Measurements from ENCODE around the gene ESYT1.

The ESYT1 gene

DNA sequence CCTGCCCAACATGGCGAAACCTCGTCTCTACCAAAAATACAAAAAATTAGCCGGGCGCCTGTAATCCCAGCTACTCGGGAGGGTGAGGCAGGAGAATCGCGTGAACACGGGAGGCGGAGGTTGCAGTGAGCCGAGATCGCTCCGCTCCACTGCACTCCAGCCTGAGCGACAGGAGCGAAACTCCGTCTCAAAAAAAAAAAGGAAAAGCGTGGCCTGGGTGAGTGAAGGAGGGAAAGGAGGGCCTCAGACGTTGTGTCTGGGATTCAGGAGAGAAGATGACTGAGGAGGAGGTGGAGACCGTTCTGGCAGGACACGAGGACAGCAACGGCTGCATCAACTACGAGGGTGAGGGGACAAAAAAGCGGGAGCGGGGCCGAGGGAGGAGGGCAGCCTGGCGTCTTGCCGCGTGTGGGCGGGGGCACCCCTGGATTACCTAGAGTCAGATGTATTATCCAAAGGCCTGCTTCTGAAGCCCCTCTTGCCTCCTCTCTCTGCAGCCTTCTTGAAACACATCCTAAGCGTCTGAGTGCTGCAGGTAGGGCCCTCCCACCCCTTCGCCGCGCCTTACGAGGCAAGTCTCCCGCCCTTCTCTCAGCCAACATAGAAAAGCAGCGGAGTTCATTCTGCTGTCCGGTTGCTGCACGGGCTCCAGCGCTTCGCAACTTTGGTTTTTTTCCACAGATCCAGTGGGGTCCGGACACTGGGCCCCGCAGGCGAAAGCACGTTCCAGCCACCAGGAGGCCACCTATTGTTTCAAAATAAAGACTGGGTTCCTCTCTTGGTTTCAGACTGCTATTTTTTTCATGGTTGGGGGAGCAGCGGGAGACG, 29.3 kb downstream of the ESYT1 start:
- DNase-seq, result peak in 4 of 5 experiments; percentile 18 to 83 (median 49)

- DNase-seq, result peak; percentile 59 to 97 (median 85)
Measured at GRCh38 chr12:56158029-56158925, 30.2 kb downstream of the ESYT1 start, which contains the start of gene MYL6. MYL6 (plus strand) TSS chr12:56158359; CDS start chr12:56158402, 43 bp downstream.

DNA sequence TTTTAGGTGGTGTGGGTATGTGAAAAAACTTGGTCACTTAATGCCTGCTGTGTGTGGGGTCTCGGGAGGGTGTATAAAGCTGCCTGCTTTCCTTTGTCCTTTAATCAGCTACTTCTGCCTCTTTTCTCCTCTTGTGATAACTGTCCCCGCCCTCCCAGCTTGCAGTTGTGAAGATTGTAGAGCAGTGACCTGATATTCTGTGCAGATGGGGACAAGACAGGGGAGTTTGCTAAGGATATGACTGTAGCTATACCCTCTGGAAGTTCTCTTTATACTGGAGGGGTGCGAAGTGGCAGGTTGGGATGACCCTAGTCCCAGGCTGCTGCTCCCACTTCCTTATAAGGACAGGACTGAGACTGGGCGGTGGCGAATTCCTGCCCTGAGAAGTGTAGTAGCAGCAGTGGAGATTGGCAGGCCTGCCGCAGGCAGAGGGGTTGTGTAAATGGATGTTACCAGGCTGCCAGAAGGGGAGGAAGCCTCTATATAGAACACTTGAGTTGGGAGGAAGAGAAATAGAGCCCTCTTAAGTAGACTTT, 30.9 kb downstream of the ESYT1 start:
- DNase-seq, result peak in 1 of 5 experiments; percentile 44

DNA sequence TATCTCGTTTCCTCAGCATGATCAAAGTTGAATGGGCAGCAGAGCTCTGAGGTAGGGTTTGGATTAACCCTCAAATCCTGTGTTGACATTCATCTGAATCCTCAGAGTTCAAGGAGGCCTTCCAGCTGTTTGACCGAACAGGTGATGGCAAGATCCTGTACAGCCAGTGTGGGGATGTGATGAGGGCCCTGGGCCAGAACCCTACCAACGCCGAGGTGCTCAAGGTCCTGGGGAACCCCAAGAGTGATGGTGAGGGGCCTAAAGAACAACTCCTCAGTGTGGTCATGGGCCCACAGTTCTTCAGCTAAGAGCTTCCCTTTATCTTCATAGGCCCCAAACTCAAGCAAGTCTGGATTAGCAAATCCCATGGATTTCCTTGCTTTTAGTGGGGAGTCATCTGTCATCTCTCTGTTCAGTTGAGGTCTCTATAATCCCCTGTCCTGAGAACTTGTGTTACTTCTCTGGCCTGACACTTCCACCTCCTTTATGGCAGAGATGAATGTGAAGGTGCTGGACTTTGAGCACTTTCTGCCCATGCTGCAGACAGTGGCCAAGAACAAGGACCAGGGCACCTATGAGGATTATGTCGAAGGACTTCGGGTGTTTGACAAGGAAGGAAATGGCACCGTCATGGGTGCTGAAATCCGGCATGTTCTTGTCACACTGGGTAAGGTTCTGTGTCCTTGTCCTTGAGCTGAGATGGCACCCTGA, 31.6 kb downstream of the ESYT1 start:
- peak in 1 of 5 experiments; percentile 33 for DNase-seq

GRCh38 chr12:56160193-56160763, 32.2 kb downstream of the ESYT1 start:
- DNase-seq, result peak in 4 of 5 experiments; percentile 32 to 81 (median 59)

DNA sequence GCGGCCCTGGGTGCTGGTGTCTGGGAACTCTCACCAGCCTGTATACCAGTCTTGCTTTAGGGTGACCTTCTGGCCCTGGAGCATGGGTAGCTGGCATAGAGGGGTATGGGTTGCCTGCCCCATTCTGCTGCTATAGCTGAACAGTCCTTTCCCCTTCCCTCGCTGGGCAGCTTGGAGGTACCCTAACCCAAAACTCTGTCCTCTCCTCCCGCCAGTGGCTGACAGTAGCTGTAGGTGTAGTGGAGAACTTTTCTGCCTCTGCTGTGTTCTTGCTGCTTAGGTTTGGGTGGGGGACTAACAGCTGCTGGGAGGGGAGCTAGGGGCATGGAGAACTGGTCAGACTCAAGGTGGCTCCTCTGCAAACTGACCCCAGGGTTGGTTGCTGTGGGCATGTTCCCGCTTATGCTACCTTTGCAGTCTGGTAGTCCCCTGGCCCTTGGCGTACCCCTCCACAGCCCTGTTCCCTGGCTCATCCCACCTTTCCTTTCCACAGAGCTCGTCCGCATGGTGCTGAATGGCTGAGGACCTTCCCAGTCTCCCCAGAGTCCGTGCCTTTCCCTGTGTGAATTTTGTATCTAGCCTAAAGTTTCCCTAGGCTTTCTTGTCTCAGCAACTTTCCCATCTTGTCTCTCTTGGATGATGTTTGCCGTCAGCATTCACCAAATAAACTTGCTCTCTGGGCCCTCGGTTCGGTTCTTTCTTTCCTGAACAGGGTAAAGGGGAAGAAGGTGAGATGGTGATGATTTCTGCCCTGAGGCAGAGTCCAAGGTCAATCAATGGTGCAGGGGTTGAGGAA, 33.0 kb downstream of the ESYT1 start:
- DNase-seq, result no peak

- no peak for DNase-seq
Measured at GRCh38 chr12:56161690-56162351, 33.8 kb downstream of the ESYT1 start.

DNA sequence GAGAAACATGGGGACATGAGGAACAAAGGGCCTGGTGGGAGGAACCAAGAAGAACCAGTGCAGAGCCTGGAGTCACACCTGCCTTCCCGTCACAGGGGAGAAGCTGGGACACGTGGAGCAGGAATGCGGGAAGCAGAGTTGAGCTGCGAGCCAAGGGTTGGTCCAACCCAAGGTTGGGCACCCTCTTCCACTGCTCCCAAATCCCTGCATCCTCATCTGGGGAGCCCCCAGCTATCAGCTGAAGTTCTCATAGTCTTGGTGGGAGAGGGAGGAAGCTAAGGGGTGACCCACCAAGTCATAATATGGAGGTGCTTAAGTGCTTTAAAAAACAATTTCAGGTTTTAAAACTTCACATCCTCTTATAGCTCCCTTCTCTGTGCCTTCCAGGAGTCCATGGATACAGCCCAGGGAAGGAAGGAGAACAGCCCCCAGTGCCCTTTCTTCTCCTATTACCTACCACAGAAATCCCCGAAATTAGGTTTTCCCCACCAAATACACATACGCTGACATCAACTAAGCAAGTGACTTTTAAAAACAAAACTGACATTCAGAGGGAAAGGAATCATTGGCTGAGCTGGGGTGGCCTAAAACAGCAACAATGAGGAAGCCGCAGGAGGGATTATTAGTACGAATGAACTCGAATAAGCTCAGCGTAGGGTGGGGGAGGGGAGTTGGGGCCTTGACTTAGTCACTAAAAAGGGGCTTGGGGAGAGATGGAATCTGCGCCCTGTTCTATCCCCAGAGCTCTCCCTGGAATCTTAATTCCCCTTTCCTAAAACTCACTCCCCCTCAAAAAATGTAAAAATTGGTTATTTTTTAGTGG, 34.6 kb downstream of the ESYT1 start:
- no peak for DNase-seq

DNA sequence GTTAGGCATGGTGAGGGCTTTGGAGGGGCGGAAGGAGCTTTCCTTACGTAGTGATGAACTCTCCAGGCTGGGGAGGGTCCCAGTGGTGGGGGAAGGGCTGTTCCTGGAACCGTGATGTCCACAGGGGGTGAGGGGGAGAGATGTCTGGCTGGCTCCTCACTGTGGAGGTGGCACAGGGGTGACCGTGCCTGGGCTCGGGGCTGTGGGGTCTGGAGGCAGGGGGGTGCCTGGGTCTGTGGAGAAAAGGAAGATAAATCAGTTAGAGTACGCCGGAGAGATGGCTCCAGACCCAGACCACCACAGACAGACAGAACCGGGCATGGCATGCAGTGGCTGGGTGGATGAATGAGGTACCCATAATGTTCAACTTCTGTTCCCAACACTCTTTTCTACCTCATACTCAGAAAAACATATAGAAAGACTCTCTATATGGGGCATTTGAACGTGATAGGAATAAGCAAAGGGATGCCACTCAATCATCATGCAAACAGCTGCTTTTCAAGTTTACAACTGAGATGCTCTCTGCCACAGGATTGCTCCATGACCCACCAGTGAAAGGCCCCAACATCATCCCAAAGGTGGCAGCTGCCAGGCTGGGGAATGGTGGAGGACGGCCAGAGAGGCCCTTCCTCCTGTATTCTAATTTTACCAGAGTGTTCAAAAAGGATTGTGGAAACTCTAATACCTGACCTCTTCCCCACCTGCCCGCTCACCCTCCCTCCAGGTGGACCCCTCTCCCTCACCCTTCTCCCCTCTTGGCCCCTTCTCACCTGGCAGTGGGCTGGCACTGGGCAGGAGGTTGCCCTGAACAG, 35.7 kb downstream of the ESYT1 start:
- DNase-seq, result no peak

DNA sequence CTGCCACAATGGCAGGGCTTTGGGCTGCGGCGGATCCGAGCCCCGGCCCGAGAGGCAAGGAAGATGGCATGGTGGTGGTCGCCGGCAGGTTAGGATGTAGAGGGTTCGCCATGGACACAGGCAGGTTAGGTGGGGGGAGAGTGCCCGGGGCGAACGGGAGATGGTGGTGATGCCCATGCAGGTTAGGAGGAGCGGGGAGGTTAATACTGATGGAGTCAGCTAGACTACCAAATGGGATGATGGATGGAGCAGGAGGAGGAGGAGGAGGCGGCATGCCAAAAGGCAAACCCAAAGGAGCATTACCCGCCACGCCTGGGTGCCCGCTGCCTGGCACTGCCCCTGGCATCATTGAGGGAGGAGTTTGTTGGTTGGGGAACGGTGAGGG, 36.3 kb downstream of the ESYT1 start:
- no peak for DNase-seq

DNA sequence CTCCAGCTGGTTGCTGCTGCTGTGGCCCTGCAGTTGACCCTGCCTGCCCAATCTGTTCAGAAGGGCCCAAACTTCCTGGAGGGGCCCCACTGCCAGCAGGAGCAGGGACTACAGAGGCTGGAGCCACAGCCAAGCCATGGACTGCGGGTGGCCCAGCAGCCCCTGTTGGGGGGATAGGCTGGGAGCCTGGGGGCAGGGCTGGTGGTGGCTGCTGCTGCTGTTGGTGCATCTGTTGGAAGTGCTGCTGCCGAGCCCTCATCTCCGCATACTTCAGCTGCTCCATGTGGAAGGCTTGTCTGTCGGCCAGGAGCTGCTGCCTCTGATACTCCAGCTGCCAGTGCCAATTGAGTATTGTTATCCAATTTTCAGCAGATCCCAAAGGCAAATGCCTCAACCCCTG, 37.3 kb downstream of the ESYT1 start:
- no peak for DNase-seq

- no peak for DNase-seq
Measured at GRCh38 chr12:56169229-56169759, 41.2 kb downstream of the ESYT1 start.

GRCh38 chr12:56172839-56173238, 44.8 kb downstream of the ESYT1 start:
- no peak for DNase-seq

GRCh38 chr12:56178347-56178746, 50.3 kb downstream of the ESYT1 start:
- DNase-seq, result no peak

GRCh38 chr12:56186957-56187356, 58.9 kb downstream of the ESYT1 start:
- no peak for DNase-seq

GRCh38 chr12:56188131-56188777, 60.2 kb downstream of the ESYT1 start:
- no peak for DNase-seq

GRCh38 chr12:56188778-56189098, 60.7 kb downstream of the ESYT1 start:
- peak in 2 of 5 experiments; percentile 14 to 18 for DNase-seq

All from T-helper 2 cell (primary cell).